ENCODE data around the gene PIM2. TPM values are rescaled to one million over a fixed set of nuclear protein-coding genes. Genes with fewer than 3 reads are reported as not detected.

Gene PIM2
- total and polyA plus RNA-seq, 2 of the 4 experiments (the other 2 are of a cell fraction) = 7.3 to 9.4 TPM

DNA sequence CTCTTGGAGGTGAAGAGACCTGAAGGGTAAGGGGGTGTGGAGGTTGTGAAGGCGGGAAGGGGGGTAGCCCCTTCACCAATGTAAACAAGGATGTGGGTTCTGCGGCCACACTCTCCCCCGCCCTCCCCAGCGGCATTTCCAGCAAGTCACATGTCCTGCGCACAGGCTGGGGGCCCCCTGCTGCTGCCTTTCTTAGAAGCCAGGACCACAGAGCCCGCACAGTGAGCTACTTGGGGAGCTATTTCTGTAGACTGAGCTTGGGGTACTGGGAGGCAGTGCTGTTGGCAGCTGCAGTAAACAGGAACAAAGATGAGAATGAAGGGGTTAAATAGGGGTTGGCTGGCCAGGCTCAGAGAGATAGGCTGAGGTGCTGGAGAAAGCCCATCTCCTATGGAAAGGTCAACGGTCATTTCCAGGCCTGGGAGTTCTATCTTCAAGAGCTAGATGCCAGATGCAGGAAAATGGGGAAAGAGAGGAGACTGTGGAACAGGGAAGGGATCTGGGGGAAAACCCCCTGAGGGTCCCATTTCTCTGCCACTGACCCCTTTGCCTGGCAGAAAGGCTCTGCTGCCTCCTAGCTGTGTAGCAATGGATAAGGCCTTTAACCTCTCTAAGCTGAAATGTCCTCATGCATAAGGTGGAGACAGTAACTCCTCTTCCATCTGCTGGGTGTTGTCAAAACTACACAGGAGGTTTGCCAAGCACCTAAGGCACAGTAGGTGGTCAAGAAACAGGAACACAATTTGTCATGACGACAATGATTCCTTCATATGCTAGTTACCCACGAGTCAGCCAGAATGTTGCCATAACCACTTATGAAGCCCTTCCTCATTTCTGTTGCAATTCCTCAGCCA, 18.5 kb upstream of the PIM2 start:
- peak overlapping the region; percentile 41; the same call in 1 of the 2 replicates for H3K27ac ChIP-seq (ENCODE audit: insufficient read depth, low read length)
- no peak overlapping the region for H3K4ac ChIP-seq (ENCODE audit: low read depth, low read length)
- H3K9me1 ChIP-seq (ENCODE audit: insufficient read depth, low read length) = peaks cover 4% of the 10 kb centered on the region; the same call in 1 of the 2 replicates
- in situ Hi-C loops (cut with MboI; ENCODE audit: low sequenced_read_pairs) (no loop called here), dilution Hi-C loops (cut with HindIII; ENCODE audit: low sequenced_read_pairs, unreplicated experiment) (no loop called here), intact Hi-C loops (cut with micrococcal nuclease) (no loop called here)
- H2BK120ac ChIP-seq (ENCODE audit: low read depth, low read length) = no peak overlapping the region
- no peak overlapping the region for H4K5ac ChIP-seq (ENCODE audit: low read depth, low read length)
- H4K8ac ChIP-seq (ENCODE audit: low read depth in 2 of 2, low read length in 2 of 2) = no peak overlapping the region
- H3K9me3 ChIP-seq (ENCODE audit: control insufficient read depth, insufficient read depth, low read length) = no peaks in the 10 kb centered on the region
- BruUV-seq (replicated peaks) = no TSS peak
- ChIA-PET CTCF (no interaction called here), POLR2A (ENCODE audit: unreplicated experiment) (no interaction called here)
- peaks cover 35% of the 10 kb centered on the region for H4K20me1 ChIP-seq (ENCODE audit: insufficient read depth, low read length)
- H3K18ac ChIP-seq (ENCODE audit: low read depth, low read length) = no peak overlapping the region
- no peak overlapping the region for H2AK9ac ChIP-seq (replicated peaks; ENCODE audit: low read depth, low read length, poor library complexity)
- H3K27me3 ChIP-seq (ENCODE audit: control insufficient read depth, insufficient read depth, low read length) = no peaks in the 10 kb centered on the region
- no peak overlapping the region for H2BK15ac ChIP-seq (ENCODE audit: low read depth, low read length)
- WGBS, 2 experiments (ENCODE audit: extremely low coverage in 2 of 2, insufficient read length in 1 of 2) = 50% methylated on average over 2 of the region's 9 CpGs; no CpG with 5 or more reads in 1 of the 2 experiments
- no peak overlapping the region for H2BK20ac ChIP-seq (ENCODE audit: low read depth, low read length)
- no peaks in the 10 kb centered on the region; the same call in 1 of the 2 replicates for H3K4me1 ChIP-seq (ENCODE audit: control insufficient read depth, insufficient read depth, low read length)
- H3K79me1 ChIP-seq (ENCODE audit: low read depth in 1 of 2, low read length in 2 of 2) = peaks cover 0 to 46% of the 10 kb centered on the region in 2 experiments; a peak in 3 of 4 replicates
- H3K56ac ChIP-seq (ENCODE audit: extremely low read depth, insufficient read depth, low read length) = no peak overlapping the region
- H4K91ac ChIP-seq (ENCODE audit: insufficient read depth, low read depth, low read length) = no peak overlapping the region
- H2BK5ac ChIP-seq (ENCODE audit: low read depth, low read length, poor library complexity, severe bottlenecking) = no peak overlapping the region
- no peak overlapping the region for H3K4me3 ChIP-seq (ENCODE audit: insufficient read depth, low read depth, low read length)
- no peak for DNase-seq
- ATAC-seq (ENCODE audit: low read depth) = peak; percentile 42; the same call in 1 of the 2 replicates
- H2AFZ ChIP-seq (replicated peaks; ENCODE audit: low read length, poor library complexity) = no peak overlapping the region
- peaks cover 33% of the 10 kb centered on the region for H3K36me3 ChIP-seq (ENCODE audit: control insufficient read depth, insufficient read depth, low read length)
- H3K14ac ChIP-seq (replicated peaks; ENCODE audit: low read depth, low read length) = no peak overlapping the region
- H3K9ac ChIP-seq (ENCODE audit: low read depth, low read length) = no peak overlapping the region
- 0 out of 2 replicates have a peak overlapping the region, but pooled peaks have one; percentile 27 for H3K23ac ChIP-seq (ENCODE audit: low read depth, low read length)
- TF ChIP-seq NFE2L2 (IDR thresholded peaks at IDR 0.05; ENCODE audit: low read depth, low read length) (no peak), CHD1 (IDR thresholded peaks at IDR 0.05; ENCODE audit: low read depth, low read length) (no peak), POLR2A (IDR thresholded peaks at IDR 0.05; ENCODE audit: low read depth, low read length) (no peak)
- TF ChIP-seq, protein P1, sequence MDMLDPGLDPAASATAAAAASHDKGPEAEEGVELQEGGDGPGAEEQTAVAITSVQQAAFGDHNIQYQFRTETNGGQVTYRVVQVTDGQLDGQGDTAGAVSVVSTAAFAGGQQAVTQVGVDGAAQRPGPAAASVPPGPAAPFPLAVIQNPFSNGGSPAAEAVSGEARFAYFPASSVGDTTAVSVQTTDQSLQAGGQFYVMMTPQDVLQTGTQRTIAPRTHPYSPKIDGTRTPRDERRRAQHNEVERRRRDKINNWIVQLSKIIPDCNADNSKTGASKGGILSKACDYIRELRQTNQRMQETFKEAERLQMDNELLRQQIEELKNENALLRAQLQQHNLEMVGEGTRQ (IDR thresholded peaks at IDR 0.05; ENCODE audit: low read depth, low read length) = peak; percentile 38; the same call in 1 of the 2 replicates
- H3K4me2 ChIP-seq (ENCODE audit: low read depth, low read length) = no peak overlapping the region
- no peak overlapping the region for H2AK5ac ChIP-seq (ENCODE audit: low read depth, low read length)
